SK-N-SH (cell line): Measurements from ENCODE around the gene PSMB2. TPM values are rescaled to one million over a fixed set of nuclear protein-coding genes. Genes with fewer than 3 reads are reported as not detected.

Source experiments
- CTCF ChIA-PET: fragments of 300-600, 350-600 bp; formaldehyde crosslinking; extraction: SDS; loops from one replicate; lab custom pipeline; 2021; lab: Yijun Ruan, JAX
- POLR2A ChIA-PET: fragments of 350-600 bp; sonication (Branson Sonifier 250); formaldehyde crosslinking; extraction: SDS; loops from one replicate; lab custom pipeline; 2020; ENCODE audit warnings: antibody characterized with exemption, inconsistent platforms; lab: Yijun Ruan, JAX
- DNase-seq: peaks from one replicate; pipeline ENCODE4 v3.0.0; 2012
- H2AFZ ChIP-seq: fragments of 200-600 bp; sonication (generic); 2 replicates; pipeline ENCODE4 v1.8.1; 2016; ENCODE audit warnings: antibody characterized with exemption, mild to moderate bottlenecking, low read depth
- H3F3A ChIP-seq: fragments of 200-600 bp; sonication (generic); replicated peaks from 2 replicates; pipeline ENCODE3; 2016; ENCODE audit warnings: antibody characterized with exemption, mild to moderate bottlenecking; ENCODE audit not compliant: insufficient read depth
- H3K27ac ChIP-seq, 2 experiments: fragments of 200-500 bp in 1 of 2; fragments of 200-600 bp in 1 of 2; sonication (Bioruptor generic) in 1 of 2; sonication (generic), shearing (Covaris generic) in 1 of 2; 2 replicates each; pipeline versions ENCODE4 v1.5.1 to v1.6.1; 2014 to 2016; ENCODE audit warnings: low read depth in 2 of 2, inconsistent platforms in 1 of 2, low read length in 1 of 2, mild to moderate bottlenecking in 1 of 2, mixed read lengths in 1 of 2
- H3K27me3 ChIP-seq: fragments of 200-600 bp; sonication (generic), shearing (Covaris generic); 2 replicates; pipeline ENCODE4 v1.6.1; 2016; ENCODE audit warnings: mixed run types; ENCODE audit not compliant: insufficient read depth
- H3K36me3 ChIP-seq, 2 experiments: fragments of 200-500 bp in 1 of 2; fragments of 200-600 bp in 1 of 2; sonication (Bioruptor generic) in 1 of 2; sonication (generic) in 1 of 2; replicated peaks in 1 of 2; 2 replicates each; pipeline versions ENCODE3 to v1.5.1; 2014 to 2016; ENCODE audit warnings: low read length in 1 of 2, mild to moderate bottlenecking in 1 of 2; ENCODE audit not compliant: insufficient read depth in 2 of 2, control insufficient read depth in 1 of 2
- H3K4me1 ChIP-seq, 2 experiments: fragments of 200-500 bp in 1 of 2; fragments of 200-600 bp in 1 of 2; sonication (Bioruptor generic) in 1 of 2; sonication (generic), shearing (Covaris generic) in 1 of 2; 2 replicates each; pipeline versions ENCODE4 v1.5.1 to v1.6.1; 2014 to 2016; ENCODE audit warnings: low read depth in 1 of 2, low read length in 1 of 2, mixed run types in 1 of 2; ENCODE audit not compliant: insufficient read depth in 2 of 2, control insufficient read depth in 1 of 2
- H3K4me2 ChIP-seq: fragments of 200-600 bp; sonication (generic), shearing (Covaris generic); 2 replicates; pipeline ENCODE4 v1.6.1; 2017; ENCODE audit warnings: mixed run types
- H3K4me3 ChIP-seq, 2 experiments: fragments of 200-500 bp in 1 of 2; fragments of 200-600 bp in 1 of 2; sonication (Bioruptor generic) in 1 of 2; sonication (generic), shearing (Covaris generic) in 1 of 2; 2 replicates each; pipeline versions ENCODE4 v1.5.1 to v1.8.1; 2014 to 2016; ENCODE audit warnings: low read depth in 2 of 2, inconsistent platforms in 1 of 2, low read length in 1 of 2, mild to moderate bottlenecking in 1 of 2, mixed read lengths in 1 of 2, moderate library complexity in 1 of 2
- H3K79me2 ChIP-seq: fragments of 200-600 bp; sonication (generic); 2 replicates; pipeline ENCODE4 v1.8.1; 2017; ENCODE audit warnings: mild to moderate bottlenecking; ENCODE audit not compliant: insufficient read depth
- H3K9ac ChIP-seq: fragments of 200-600 bp; sonication (generic); 2 replicates; pipeline ENCODE4 v1.6.1; 2017; ENCODE audit warnings: mixed run types
- H3K9me2 ChIP-seq: fragments of 200-600 bp; sonication (generic); 2 replicates; pipeline ENCODE4 v1.6.1; 2017; ENCODE audit warnings: mixed run types
- H3K9me3 ChIP-seq: fragments of 200-600 bp; sonication (generic); 2 replicates; pipeline ENCODE4 v1.6.1; 2017; ENCODE audit warnings: mixed run types, mild to moderate bottlenecking, moderate library complexity
- H4K20me1 ChIP-seq: fragments of 200-600 bp; sonication (generic); 2 replicates; pipeline ENCODE4 v1.6.1; 2017; ENCODE audit warnings: mild to moderate bottlenecking, mixed run types; ENCODE audit not compliant: insufficient read depth
- CTCF ChIP-seq: fragments of 200-600 bp; sonication (generic); IDR thresholded peaks from 2 replicates; pipeline ENCODE4 v1.6.1; 2017; ENCODE audit warnings: antibody characterized with exemption, mild to moderate bottlenecking, moderate library complexity
- EZH2phosphoT487 ChIP-seq: fragments of 200-600 bp; sonication (generic); IDR thresholded peaks from 2 replicates; pipeline ENCODE4 v1.6.1; 2017; ENCODE audit warnings: low read depth, mixed run types, mild to moderate bottlenecking, antibody characterized with exemption, moderate library complexity, borderline replicate concordance
- FOSL2 ChIP-seq: IDR thresholded peaks from 2 replicates; pipeline ENCODE4 v1.4.0; 2012; ENCODE audit warnings: low read depth, mild to moderate bottlenecking, moderate library complexity, borderline replicate concordance
- GABPA ChIP-seq: IDR thresholded peaks from 2 replicates; pipeline ENCODE4 v1.4.0; 2012; ENCODE audit warnings: low read depth, mild to moderate bottlenecking
- IRF3 ChIP-seq: fragments of 150-350 bp; IDR thresholded peaks from 2 replicates; pipeline ENCODE4 v1.6.1; 2016; ENCODE audit warnings: mild to moderate bottlenecking, low read depth, low read length
- MAX ChIP-seq: IDR thresholded peaks from 2 replicates; pipeline ENCODE4 v1.4.0; 2012; ENCODE audit warnings: low read depth
- MXI1 ChIP-seq: IDR thresholded peaks from 2 replicates; pipeline ENCODE4 v1.6.1; 2012; ENCODE audit warnings: mild to moderate bottlenecking, low read depth, low read length, improper control_type of control experiment
- NRF1 ChIP-seq: IDR thresholded peaks from 2 replicates; pipeline ENCODE4 v1.6.1; 2012; ENCODE audit warnings: low read depth, mild to moderate bottlenecking, low read length
- POLR2AphosphoS5 ChIP-seq: IDR thresholded peaks from 2 replicates; pipeline ENCODE4 v1.6.1; 2012; ENCODE audit warnings: low read depth, low read length
- REST ChIP-seq: IDR thresholded peaks from 2 replicates; pipeline ENCODE4 v1.6.1; 2012; ENCODE audit warnings: mild to moderate bottlenecking, low read depth, low read length, moderate library complexity
- SIN3A ChIP-seq: IDR thresholded peaks from 2 replicates; pipeline ENCODE4 v1.6.1; 2012; ENCODE audit warnings: low read depth, mild to moderate bottlenecking, low read length, moderate library complexity, borderline replicate concordance
- SMC3 ChIP-seq: IDR thresholded peaks from 2 replicates; pipeline ENCODE4 v1.6.1; 2012; ENCODE audit warnings: low read depth, low read length, improper control_type of control experiment
- TEAD4 ChIP-seq: IDR thresholded peaks from 2 replicates; pipeline ENCODE4 v1.4.0; 2012; ENCODE audit warnings: mild to moderate bottlenecking, borderline replicate concordance; ENCODE audit not compliant: insufficient read depth
- ZBTB33 ChIP-seq: IDR thresholded peaks from 2 replicates; pipeline ENCODE4 v1.4.0; 2012; ENCODE audit warnings: low read depth, borderline replicate concordance
- WGBS: methylation state at CpG from one replicate; pipeline ENCODE4 v1.1.6; 2017; ENCODE audit warnings: low lambda C conversion rate; 5-methylcytosine and 5-hydroxymethylcytosine counted together
- polyA plus RNA-seq, 3 experiments: library from polyadenylated mRNA; depleted of rRNA; stranded (reverse); fragments of >200 nt; gene quantifications; 2 replicates each; pipeline ENCODE4 v1.2.3, GENCODE V29; 2012

Gene PSMB2
- polyA plus RNA-seq, 1 of the 3 experiments (the other 2 are of a cell fraction), result 83.5 TPM

- Histone ChIP-seq H3K9me3 (0 out of 2 replicates have a peak, but pooled peaks cover 4% of the 10 kb centered on the region), H3K9me2 (no peaks in the 10 kb centered on the region), H3K9ac (peak overlapping the region; percentile 61), H4K20me1 (no peaks in the 10 kb centered on the region), H3K4me3 (peak overlapping the region; percentile 38 to 61; a peak in 3 of 4 replicates), H3K27me3 (no peaks in the 10 kb centered on the region), H3K27ac (peak overlapping the region; percentile 67 to 77), H2AFZ (peak overlapping the region; percentile 38; the same call in 1 of the 2 replicates), H3K4me1 (peaks cover 6 to 12% of the 10 kb centered on the region in 2 experiments; a peak in 3 of 4 replicates), H3F3A (peaks cover 43% of the 10 kb centered on the region), H3K36me3 (peaks cover 27 to 49% of the 10 kb centered on the region in 2 experiments), H3K4me2 (peak overlapping the region; percentile 73), H3K79me2 (peaks cover 89% of the 10 kb centered on the region)
- TF ChIP-seq ZBTB33, result no peak
- no peak for TF ChIP-seq GABPA
- no peak for TF ChIP-seq MXI1
- no peak for TF ChIP-seq POLR2AphosphoS5
- no peak for TF ChIP-seq TEAD4
- TF ChIP-seq CTCF, result no peak
- no peak for TF ChIP-seq SIN3A
- TF ChIP-seq FOSL2, result no peak
- 6% methylated on average over 1 of the region's 1 CpG for WGBS
- ChIA-PET CTCF (interaction anchor here (0.9 to 2.1 kb wide), 5 partner anchors 9 to 90 kb away, joined by 3 to 9 read pairs (median 4); no protein-coding TSS in a partner anchor), POLR2A (no interaction called here)
- DNase-seq, result no peak
These were observed 3.9 kb downstream of the PSMB2 start for GRCh38 chr1:35637401-35637809.

GRCh38 chr1:35633547-35633946 lies 7.8 kb downstream of the PSMB2 start:
- H3K79me2 ChIP-seq, result peaks cover 99% of the 10 kb centered on the region
- TF ChIP-seq MAX (no peak), FOSL2 (no peak), IRF3 (no peak), POLR2AphosphoS5 (no peak), NRF1 (no peak), ZBTB33 (no peak), REST (no peak), SMC3 (no peak), EZH2phosphoT487 (no peak)

More at GRCh38 chr1:35633547-35633946, 7.8 kb downstream of the PSMB2 start:
- Histone ChIP-seq H3K4me1 (peaks cover 2 to 12% of the 10 kb centered on the region in 2 experiments; a peak in 3 of 4 replicates), H3K4me2 (no peak overlapping the region), H3K9me2 (no peaks in the 10 kb centered on the region), H3K36me3 (peaks cover 56 to 77% of the 10 kb centered on the region in 2 experiments), H3K27ac (no peak overlapping the region), H2AFZ (no peak overlapping the region), H3K27me3 (no peaks in the 10 kb centered on the region), H3K4me3 (no peak overlapping the region), H3K9me3 (no peaks in the 10 kb centered on the region), H3F3A (peaks cover 18% of the 10 kb centered on the region), H4K20me1 (no peaks in the 10 kb centered on the region), H3K9ac (no peak overlapping the region)
- CTCF ChIA-PET, result interaction anchor here (0.6 kb wide), 1 partner anchor 43 kb away, joined by 3 read pairs; no protein-coding TSS in a partner anchor
- POLR2A ChIA-PET, result no interaction called here
- no peak for DNase-seq
